ENCODE data around the gene CCL4.

DNA sequence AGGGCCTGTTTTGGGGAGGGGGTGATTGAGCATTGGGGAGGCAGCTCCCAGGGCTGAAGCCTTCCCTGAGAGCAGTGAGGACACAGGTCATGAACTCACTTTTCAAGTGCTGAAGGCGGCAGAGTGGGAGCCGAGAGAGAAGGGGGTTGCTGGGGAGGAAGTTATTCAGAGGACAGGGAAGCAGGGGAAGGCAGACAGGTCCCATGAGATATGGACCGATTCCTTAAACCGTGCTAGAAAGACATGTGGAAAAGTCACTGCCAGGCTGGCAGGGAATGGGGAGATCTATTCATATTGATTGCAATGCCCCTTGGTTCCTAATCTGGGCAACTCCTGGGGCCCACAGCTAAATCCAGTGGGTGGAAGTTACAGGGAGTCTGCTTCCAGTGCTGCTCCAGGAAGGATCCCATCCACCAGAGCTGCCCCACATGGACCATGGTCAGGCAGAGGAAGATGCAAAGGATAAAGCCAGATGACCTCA lies 1.1 kb downstream of the CCL4 start:
- TF ChIP-seq POLR2A (IDR thresholded peaks at IDR 0.05) (no peak), CTCF (IDR thresholded peaks at IDR 0.05) (no peak)
